Measurements from ENCODE around the gene ITM2C. TPM values are rescaled to one million over a fixed set of nuclear protein-coding genes. Genes with fewer than 3 reads are reported as not detected.

The ITM2C gene
- total RNA-seq, 1 donor from 2014 or later: 144 TPM

GRCh38 chr2:230879891-230880290, 15.1 kb downstream of the ITM2C start:
- no peak for DNase-seq (ENCODE audit: low read depth)
- TF ChIP-seq CTCF (IDR thresholded peaks at IDR 0.05; ENCODE audit: insufficient read depth, low read length, poor library complexity, severe bottlenecking): no peak
- H3K36me3 ChIP-seq (ENCODE audit: control insufficient read depth, insufficient read depth, low read length): peaks cover 7% of the 10 kb centered on the region
- H3K4me3 ChIP-seq (ENCODE audit: low read depth, low read length): no peak overlapping the region
- no peaks in the 10 kb centered on the region for H3K27me3 ChIP-seq (ENCODE audit: control insufficient read depth, insufficient read depth, low read length)

DNA sequence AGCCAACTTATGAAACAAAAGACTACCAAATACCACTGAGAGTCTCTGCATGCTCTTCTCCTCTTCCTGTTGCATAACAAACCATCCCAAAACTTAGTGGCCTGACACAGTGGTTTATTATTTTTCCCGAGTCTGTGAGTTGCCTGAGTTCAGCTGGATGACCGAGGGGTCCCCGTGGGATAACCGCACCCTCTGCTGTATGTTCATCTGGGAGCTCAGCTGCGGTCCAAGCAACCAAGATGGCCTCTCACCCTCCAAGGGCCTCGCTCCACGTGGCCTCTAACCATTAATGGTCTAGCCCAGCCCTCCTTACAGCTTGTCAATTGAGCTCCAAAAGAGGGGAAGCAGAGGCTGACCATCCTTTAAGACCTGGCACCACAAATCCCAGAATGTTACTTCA, 17.1 kb downstream of the ITM2C start:
- TF ChIP-seq CTCF (IDR thresholded peaks at IDR 0.05; ENCODE audit: insufficient read depth, low read length, poor library complexity, severe bottlenecking): no peak
- peaks cover 5% of the 10 kb centered on the region for H3K36me3 ChIP-seq (ENCODE audit: control insufficient read depth, insufficient read depth, low read length)

GRCh38 chr2:230885463-230886130, 20.9 kb downstream of the ITM2C start:
- Histone ChIP-seq H3K27me3 (ENCODE audit: control insufficient read depth, insufficient read depth, low read length) (peaks cover 1% of the 10 kb centered on the region), H3K4me3 (ENCODE audit: low read depth, low read length) (no peak overlapping the region), H3K36me3 (ENCODE audit: control insufficient read depth, insufficient read depth, low read length) (no peaks in the 10 kb centered on the region)
- no peak for TF ChIP-seq CTCF (IDR thresholded peaks at IDR 0.05; ENCODE audit: insufficient read depth, low read length, poor library complexity, severe bottlenecking)
- DNase-seq (ENCODE audit: low read depth): no peak

More for the DNA sequence above, 17.1 kb downstream of the ITM2C start:
- H3K4me3 ChIP-seq (ENCODE audit: low read depth, low read length): no peak overlapping the region
- no peaks in the 10 kb centered on the region for H3K27me3 ChIP-seq (ENCODE audit: control insufficient read depth, insufficient read depth, low read length)
- no peak for DNase-seq (ENCODE audit: low read depth)

- H3K27me3 ChIP-seq (ENCODE audit: control insufficient read depth, insufficient read depth, low read length): peaks cover 2% of the 10 kb centered on the region
- no peak for TF ChIP-seq CTCF (IDR thresholded peaks at IDR 0.05; ENCODE audit: insufficient read depth, low read length, poor library complexity, severe bottlenecking)
- DNase-seq (ENCODE audit: low read depth): no peak
- H3K36me3 ChIP-seq (ENCODE audit: control insufficient read depth, insufficient read depth, low read length): no peaks in the 10 kb centered on the region
- no peak overlapping the region for H3K4me3 ChIP-seq (ENCODE audit: low read depth, low read length)
Observed at GRCh38 chr2:230886206-230886605, 21.5 kb downstream of the ITM2C start.

GRCh38 chr2:230886671-230887071, 21.9 kb downstream of the ITM2C start:
- H3K4me3 ChIP-seq (ENCODE audit: low read depth, low read length): no peak overlapping the region
- H3K36me3 ChIP-seq (ENCODE audit: control insufficient read depth, insufficient read depth, low read length): no peaks in the 10 kb centered on the region
- no peak for DNase-seq (ENCODE audit: low read depth)
- TF ChIP-seq CTCF (IDR thresholded peaks at IDR 0.05; ENCODE audit: insufficient read depth, low read length, poor library complexity, severe bottlenecking): no peak
- H3K27me3 ChIP-seq (ENCODE audit: control insufficient read depth, insufficient read depth, low read length): peaks cover 2% of the 10 kb centered on the region

GRCh38 chr2:230887342-230887741, 22.6 kb downstream of the ITM2C start:
- TF ChIP-seq CTCF (IDR thresholded peaks at IDR 0.05; ENCODE audit: insufficient read depth, low read length, poor library complexity, severe bottlenecking): no peak
- Histone ChIP-seq H3K27me3 (ENCODE audit: control insufficient read depth, insufficient read depth, low read length) (peaks cover 2% of the 10 kb centered on the region), H3K36me3 (ENCODE audit: control insufficient read depth, insufficient read depth, low read length) (no peaks in the 10 kb centered on the region), H3K4me3 (ENCODE audit: low read depth, low read length) (no peak overlapping the region)
- no peak for DNase-seq (ENCODE audit: low read depth)
